ENCODE results near the gene NKX6-1. TPM values are rescaled to one million over a fixed set of nuclear protein-coding genes. Genes with fewer than 3 reads are reported as not detected.
A peak's percentile ranks its signal among the peaks of the same experiment; 100 is the strongest.

NKX6-1 gene
- total RNA-seq, 1 experiment from 2014 or later: 0.09 TPM

- Histone ChIP-seq H3K9ac (ENCODE audit: extremely low read depth, insufficient read length, low read length) (no peak overlapping the region), H4K8ac (replicated peaks; ENCODE audit: insufficient read length, low read depth, low read length) (no peak overlapping the region), H3K56ac (ENCODE audit: insufficient read length, low read depth, low read length) (no peak overlapping the region), H3K4ac (ENCODE audit: low read depth, low read length) (no peak overlapping the region), H3K18ac (ENCODE audit: insufficient read length, low read depth, low read length) (no peak overlapping the region), H3K14ac (ENCODE audit: insufficient read depth, low read length) (no peak overlapping the region), H3K23me2 (ENCODE audit: insufficient read length, low read depth, low read length, poor library complexity, severe bottlenecking) (peaks cover 16% of the 10 kb centered on the region), H3K27ac (ENCODE audit: insufficient read length, low read depth, low read length) (no peak overlapping the region), H2BK20ac (ENCODE audit: low read depth, low read length, poor library complexity, severe bottlenecking) (no peak overlapping the region), H4K20me1 (ENCODE audit: control insufficient read depth, insufficient read depth, insufficient read length) (peaks cover 3% of the 10 kb centered on the region), H3K9me3 (ENCODE audit: control insufficient read depth, low read depth, low read length) (no peaks in the 10 kb centered on the region), H2AFZ (ENCODE audit: low read length) (no peak overlapping the region), H2BK15ac (ENCODE audit: low read depth, low read length) (no peak overlapping the region), H4K91ac (ENCODE audit: insufficient read length, low read depth, low read length) (no peak overlapping the region), H3K4me2 (ENCODE audit: insufficient read depth, insufficient read length, low read length) (no peak overlapping the region), H3K79me1 (ENCODE audit: insufficient read depth, low read depth, low read length, poor library complexity, severe bottlenecking) (no peaks in the 10 kb centered on the region), H3T11ph (ENCODE audit: low read length) (no peak overlapping the region), H2BK5ac (ENCODE audit: insufficient read length, low read length) (no peak overlapping the region), H3K4me1 (ENCODE audit: insufficient read depth, low read length) (no peaks in the 10 kb centered on the region; the same call in 1 of the 2 replicates), H2BK12ac (ENCODE audit: insufficient read length, low read depth, low read length) (no peak overlapping the region), H3K79me2 (ENCODE audit: insufficient read depth, low read length) (no peaks in the 10 kb centered on the region), H2BK120ac (ENCODE audit: low read depth, low read length, poor library complexity, severe bottlenecking) (no peak overlapping the region), H2AK5ac (ENCODE audit: insufficient read length, low read length) (no peak overlapping the region), H4K5ac (ENCODE audit: insufficient read length, low read depth, low read length) (no peak overlapping the region), H3K27me3 (ENCODE audit: insufficient read depth, low read length) (peaks cover 72% of the 10 kb centered on the region), H3K23ac (ENCODE audit: insufficient read length, low read depth, low read length) (no peak overlapping the region)
- Mint-ChIP-seq H3K27me3 (ENCODE audit: low read depth) (peaks cover 91% of the 10 kb centered on the region), H3K27ac (no peak overlapping the region), H3K36me3 (ENCODE audit: insufficient read depth in 1 of 3, low read depth in 3 of 3) (no peaks in the 10 kb centered on the region), H3K4me1 (peaks cover 49 to 65% of the 10 kb centered on the region in 2 experiments), H3K4me3 (peak overlapping the region in 1 of 2 experiments; percentile 83; a peak in 3 of 5 replicates), H3K9me3 (peaks cover 0 to 3% of the 10 kb centered on the region in 2 experiments; a peak in 1 of 5 replicates)
- no peak for TF ChIP-seq CTCF (conservative IDR thresholded peaks at IDR 0.05)
- DNase-seq: no peak
- WGBS (ENCODE audit: extremely low coverage, insufficient read length, low lambda C conversion rate): no CpG with 5 or more reads among the region's 22 CpGs
These were observed 1.5 kb upstream of the NKX6-1 start for GRCh38 chr4:84500386-84501201.
